OCI-LY3 (cell line): ENCODE measurements around the gene KIF17.

Source experiments
- EZH2phosphoT487 ChIP-seq: fragments of 200-600 bp; shearing (Covaris generic); IDR thresholded peaks from 2 replicates; pipeline ENCODE4 v1.6.1; 2018; ENCODE audit warnings: antibody characterized with exemption, mixed run types, low read depth
- TF ChIP-seq, protein P1 (sequence below): fragments of 200-600, 300-600 bp; sonication (generic); IDR thresholded peaks from 2 replicates; pipeline ENCODE4 v1.5.1; 2014; ENCODE audit warnings: antibody characterized with exemption, low read length, low read depth

DNA sequence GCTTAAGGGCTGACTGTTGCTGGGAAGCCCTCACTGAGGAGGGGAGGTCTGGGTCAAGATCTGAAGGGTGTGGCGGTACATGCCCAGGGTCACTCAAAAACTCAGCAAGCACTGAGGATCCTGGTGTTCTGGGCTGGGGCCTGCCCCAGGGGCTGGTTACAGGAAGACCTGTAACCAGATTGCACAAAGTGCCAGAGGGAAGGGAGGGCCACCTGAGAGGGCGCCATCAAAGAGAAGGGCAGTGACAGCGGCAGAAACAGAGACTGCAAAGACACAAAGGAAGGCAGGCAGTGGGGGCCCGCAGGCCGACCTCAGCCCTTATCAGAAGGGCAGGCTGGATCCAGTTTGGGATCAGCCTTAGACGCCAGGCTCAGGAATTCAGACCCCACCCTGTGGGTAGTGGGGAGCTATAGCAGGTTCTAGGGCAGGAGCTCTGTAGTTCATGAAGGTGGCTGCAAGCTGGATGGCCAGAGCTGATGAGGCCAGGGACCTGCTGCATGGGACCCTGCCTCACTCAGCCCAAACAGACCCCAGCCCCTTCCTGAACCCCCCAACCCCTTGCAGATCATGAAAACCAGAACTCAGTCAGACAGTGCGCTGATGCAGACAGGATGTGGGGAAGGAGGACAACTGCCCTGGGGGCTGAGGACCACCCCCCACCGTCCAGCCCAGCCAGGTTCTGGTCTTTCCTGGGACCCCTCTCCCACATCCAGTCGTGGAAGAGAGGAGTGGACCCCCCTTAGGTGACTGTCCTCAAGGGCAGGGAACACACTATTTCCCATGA, 10.8 kb upstream of the KIF17 start:
- no peak for TF ChIP-seq EZH2phosphoT487
- TF ChIP-seq, protein P1, sequence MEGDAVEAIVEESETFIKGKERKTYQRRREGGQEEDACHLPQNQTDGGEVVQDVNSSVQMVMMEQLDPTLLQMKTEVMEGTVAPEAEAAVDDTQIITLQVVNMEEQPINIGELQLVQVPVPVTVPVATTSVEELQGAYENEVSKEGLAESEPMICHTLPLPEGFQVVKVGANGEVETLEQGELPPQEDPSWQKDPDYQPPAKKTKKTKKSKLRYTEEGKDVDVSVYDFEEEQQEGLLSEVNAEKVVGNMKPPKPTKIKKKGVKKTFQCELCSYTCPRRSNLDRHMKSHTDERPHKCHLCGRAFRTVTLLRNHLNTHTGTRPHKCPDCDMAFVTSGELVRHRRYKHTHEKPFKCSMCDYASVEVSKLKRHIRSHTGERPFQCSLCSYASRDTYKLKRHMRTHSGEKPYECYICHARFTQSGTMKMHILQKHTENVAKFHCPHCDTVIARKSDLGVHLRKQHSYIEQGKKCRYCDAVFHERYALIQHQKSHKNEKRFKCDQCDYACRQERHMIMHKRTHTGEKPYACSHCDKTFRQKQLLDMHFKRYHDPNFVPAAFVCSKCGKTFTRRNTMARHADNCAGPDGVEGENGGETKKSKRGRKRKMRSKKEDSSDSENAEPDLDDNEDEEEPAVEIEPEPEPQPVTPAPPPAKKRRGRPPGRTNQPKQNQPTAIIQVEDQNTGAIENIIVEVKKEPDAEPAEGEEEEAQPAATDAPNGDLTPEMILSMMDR, result no peak
